NCI-H128 (cell line): ENCODE data around the gene ZC3HAV1.
A peak's percentile ranks its signal among the peaks of the same experiment; 100 is the strongest.
"Not testable (repeated sequence)": the region's sequence is repeated elsewhere in the genome, so short reads cannot be mapped to it uniquely, and the experiment has no call there.

Experiments used
- DNase-seq: peaks from one replicate; lab custom pipeline; 2025; ENCODE audit not compliant: unreplicated experiment; lab: John Stamatoyannopoulos, UW

ZC3HAV1 gene

GRCh38 chr7:139025861-139026260 is 83.7 kb downstream of the ZC3HAV1 start:
- DNase-seq = not testable (repeated sequence)

GRCh38 chr7:139023076-139023475 is 86.4 kb downstream of the ZC3HAV1 start:
- DNase-seq = no peak

GRCh38 chr7:139022286-139022685 is 87.2 kb downstream of the ZC3HAV1 start:
- no peak for DNase-seq

GRCh38 chr7:139018910-139019309 is 90.6 kb downstream of the ZC3HAV1 start:
- no peak for DNase-seq

- peak; percentile 16 for DNase-seq
These were observed 92.5 kb downstream of the ZC3HAV1 start for GRCh38 chr7:139016931-139017511.

- no peak for DNase-seq
These were observed 98.1 kb downstream of the ZC3HAV1 start for GRCh38 chr7:139011373-139011772.

GRCh38 chr7:139004321-139005090 is 105.0 kb downstream of the ZC3HAV1 start:
- DNase-seq = no peak

GRCh38 chr7:138999414-138999813 is 110.1 kb downstream of the ZC3HAV1 start:
- DNase-seq = no peak
